SK-N-SH (cell line): Measurements from ENCODE around the gene EZR. TPM values are rescaled to one million over a fixed set of nuclear protein-coding genes. Genes with fewer than 3 reads are reported as not detected.
A peak's percentile ranks its signal among the peaks of the same experiment; 100 is the strongest.

Experiments
- CTCF ChIA-PET: fragments of 300-600, 350-600 bp; formaldehyde crosslinking; extraction: SDS; loops from one replicate; lab custom pipeline; 2021; lab: Yijun Ruan, JAX
- POLR2A ChIA-PET: fragments of 350-600 bp; sonication (Branson Sonifier 250); formaldehyde crosslinking; extraction: SDS; loops from one replicate; lab custom pipeline; 2020; ENCODE audit warnings: antibody characterized with exemption, inconsistent platforms; lab: Yijun Ruan, JAX
- DNase-seq: peaks from one replicate; pipeline ENCODE4 v3.0.0; 2012
- H2AFZ ChIP-seq: fragments of 200-600 bp; sonication (generic); 2 replicates; pipeline ENCODE4 v1.8.1; 2016; ENCODE audit warnings: antibody characterized with exemption, mild to moderate bottlenecking, low read depth
- H3F3A ChIP-seq: fragments of 200-600 bp; sonication (generic); replicated peaks from 2 replicates; pipeline ENCODE3; 2016; ENCODE audit warnings: antibody characterized with exemption, mild to moderate bottlenecking; ENCODE audit not compliant: insufficient read depth
- H3K27ac ChIP-seq, 2 experiments: fragments of 200-500 bp in 1 of 2; fragments of 200-600 bp in 1 of 2; sonication (Bioruptor generic) in 1 of 2; sonication (generic), shearing (Covaris generic) in 1 of 2; 2 replicates each; pipeline versions ENCODE4 v1.5.1 to v1.6.1; 2014 to 2016; ENCODE audit warnings: low read depth in 2 of 2, inconsistent platforms in 1 of 2, low read length in 1 of 2, mild to moderate bottlenecking in 1 of 2, mixed read lengths in 1 of 2
- H3K27me3 ChIP-seq: fragments of 200-600 bp; sonication (generic), shearing (Covaris generic); 2 replicates; pipeline ENCODE4 v1.6.1; 2016; ENCODE audit warnings: mixed run types; ENCODE audit not compliant: insufficient read depth
- H3K36me3 ChIP-seq, 2 experiments: fragments of 200-500 bp in 1 of 2; fragments of 200-600 bp in 1 of 2; sonication (Bioruptor generic) in 1 of 2; sonication (generic) in 1 of 2; replicated peaks in 1 of 2; 2 replicates each; pipeline versions ENCODE3 to v1.5.1; 2014 to 2016; ENCODE audit warnings: low read length in 1 of 2, mild to moderate bottlenecking in 1 of 2; ENCODE audit not compliant: insufficient read depth in 2 of 2, control insufficient read depth in 1 of 2
- H3K4me1 ChIP-seq, 2 experiments: fragments of 200-500 bp in 1 of 2; fragments of 200-600 bp in 1 of 2; sonication (Bioruptor generic) in 1 of 2; sonication (generic), shearing (Covaris generic) in 1 of 2; 2 replicates each; pipeline versions ENCODE4 v1.5.1 to v1.6.1; 2014 to 2016; ENCODE audit warnings: low read depth in 1 of 2, low read length in 1 of 2, mixed run types in 1 of 2; ENCODE audit not compliant: insufficient read depth in 2 of 2, control insufficient read depth in 1 of 2
- H3K4me2 ChIP-seq: fragments of 200-600 bp; sonication (generic), shearing (Covaris generic); 2 replicates; pipeline ENCODE4 v1.6.1; 2017; ENCODE audit warnings: mixed run types
- H3K4me3 ChIP-seq, 2 experiments: fragments of 200-500 bp in 1 of 2; fragments of 200-600 bp in 1 of 2; sonication (Bioruptor generic) in 1 of 2; sonication (generic), shearing (Covaris generic) in 1 of 2; 2 replicates each; pipeline versions ENCODE4 v1.5.1 to v1.8.1; 2014 to 2016; ENCODE audit warnings: low read depth in 2 of 2, inconsistent platforms in 1 of 2, low read length in 1 of 2, mild to moderate bottlenecking in 1 of 2, mixed read lengths in 1 of 2, moderate library complexity in 1 of 2
- H3K79me2 ChIP-seq: fragments of 200-600 bp; sonication (generic); 2 replicates; pipeline ENCODE4 v1.8.1; 2017; ENCODE audit warnings: mild to moderate bottlenecking; ENCODE audit not compliant: insufficient read depth
- H3K9ac ChIP-seq: fragments of 200-600 bp; sonication (generic); 2 replicates; pipeline ENCODE4 v1.6.1; 2017; ENCODE audit warnings: mixed run types
- H3K9me2 ChIP-seq: fragments of 200-600 bp; sonication (generic); 2 replicates; pipeline ENCODE4 v1.6.1; 2017; ENCODE audit warnings: mixed run types
- H3K9me3 ChIP-seq: fragments of 200-600 bp; sonication (generic); 2 replicates; pipeline ENCODE4 v1.6.1; 2017; ENCODE audit warnings: mixed run types, mild to moderate bottlenecking, moderate library complexity
- H4K20me1 ChIP-seq: fragments of 200-600 bp; sonication (generic); 2 replicates; pipeline ENCODE4 v1.6.1; 2017; ENCODE audit warnings: mild to moderate bottlenecking, mixed run types; ENCODE audit not compliant: insufficient read depth
- CHD2 ChIP-seq: fragments of 150-350 bp; IDR thresholded peaks from 2 replicates; pipeline ENCODE4 v1.6.1; 2018; ENCODE audit warnings: low read length; ENCODE audit not compliant: partially characterized antibody
- ELF1 ChIP-seq: IDR thresholded peaks from 2 replicates; pipeline ENCODE4 v1.4.0; 2012
- FOSL2 ChIP-seq: IDR thresholded peaks from 2 replicates; pipeline ENCODE4 v1.4.0; 2012; ENCODE audit warnings: low read depth, mild to moderate bottlenecking, moderate library complexity, borderline replicate concordance
- GABPA ChIP-seq: IDR thresholded peaks from 2 replicates; pipeline ENCODE4 v1.4.0; 2012; ENCODE audit warnings: low read depth, mild to moderate bottlenecking
- GATA2 ChIP-seq: sonication (generic); formaldehyde crosslinking; IDR thresholded peaks from 2 replicates; pipeline ENCODE4 v1.5.0; 2020; ENCODE audit warnings: mild to moderate bottlenecking, missing genetic modification reagents
- JUND ChIP-seq: IDR thresholded peaks from 2 replicates; pipeline ENCODE4 v1.4.0; 2012
- MAX ChIP-seq: IDR thresholded peaks from 2 replicates; pipeline ENCODE4 v1.4.0; 2012; ENCODE audit warnings: low read depth
- MEF2A ChIP-seq: IDR thresholded peaks from 2 replicates; pipeline ENCODE4 v1.4.0; 2012; ENCODE audit warnings: low read depth, borderline replicate concordance
- MXI1 ChIP-seq: IDR thresholded peaks from 2 replicates; pipeline ENCODE4 v1.6.1; 2012; ENCODE audit warnings: mild to moderate bottlenecking, low read depth, low read length, improper control_type of control experiment
- RAD21 ChIP-seq: IDR thresholded peaks from 2 replicates; pipeline ENCODE4 v1.6.1; 2012; ENCODE audit warnings: mild to moderate bottlenecking, low read length
- RCOR1 ChIP-seq: fragments of 150-350 bp; IDR thresholded peaks from 2 replicates; pipeline ENCODE4 v1.6.1; 2017; ENCODE audit warnings: antibody characterized with exemption, low read length
- RFX5 ChIP-seq: IDR thresholded peaks from 2 replicates; pipeline ENCODE4 v1.6.1; 2012; ENCODE audit warnings: mild to moderate bottlenecking, improper control_type of control experiment, low read length
- RXRA ChIP-seq: IDR thresholded peaks from 2 replicates; pipeline ENCODE4 v1.4.0; 2012; ENCODE audit warnings: low read depth, mild to moderate bottlenecking, borderline replicate concordance
- TAF1 ChIP-seq: IDR thresholded peaks from 2 replicates; pipeline ENCODE4 v1.6.1; 2012; ENCODE audit warnings: low read depth, mild to moderate bottlenecking, low read length, moderate library complexity, borderline replicate concordance
- TCF12 ChIP-seq: IDR thresholded peaks from 2 replicates; pipeline ENCODE4 v1.4.0; 2012
- YY1 ChIP-seq: IDR thresholded peaks from 2 replicates; pipeline ENCODE4 v1.4.0; 2012; ENCODE audit warnings: low read depth, mild to moderate bottlenecking
- ZBTB33 ChIP-seq: IDR thresholded peaks from 2 replicates; pipeline ENCODE4 v1.4.0; 2012; ENCODE audit warnings: low read depth, borderline replicate concordance
- WGBS: methylation state at CpG from one replicate; pipeline ENCODE4 v1.1.6; 2017; ENCODE audit warnings: low lambda C conversion rate; 5-methylcytosine and 5-hydroxymethylcytosine counted together
- polyA plus RNA-seq, 3 experiments: library from polyadenylated mRNA; depleted of rRNA; stranded (reverse); fragments of >200 nt; gene quantifications; 2 replicates each; pipeline ENCODE4 v1.2.3, GENCODE V29; 2012
- TF ChIP-seq, protein P1 (sequence below): IDR thresholded peaks from 2 replicates; pipeline ENCODE4; 2012
- TF ChIP-seq, protein P2 (sequence below): IDR thresholded peaks from 2 replicates; pipeline ENCODE4 v1.4.0; 2012; ENCODE audit warnings: low read depth, borderline replicate concordance

The EZR gene
- polyA plus RNA-seq, 1 of the 3 experiments (the other 2 are of a cell fraction): 92.0 TPM

DNA sequence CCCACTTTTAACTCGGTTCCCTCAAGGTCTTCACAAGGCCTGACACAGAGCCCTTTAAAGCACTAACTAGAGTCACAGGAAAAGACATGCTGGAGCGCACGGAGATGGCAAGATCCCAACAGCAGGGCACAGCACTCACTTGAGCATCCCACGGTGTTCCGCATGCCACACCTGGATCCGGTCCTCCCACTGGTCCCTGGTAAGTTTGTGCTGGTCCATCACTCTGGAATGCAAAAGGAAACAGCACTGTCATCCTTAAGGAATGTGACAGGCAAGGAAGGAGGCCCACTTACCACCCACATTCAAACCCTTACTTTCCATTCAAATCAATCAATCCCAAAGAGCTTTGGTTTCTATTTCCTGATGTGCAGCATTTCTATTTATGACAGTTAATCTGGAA lies 34.7 kb downstream of the EZR start:
- no peak overlapping the region for H2AFZ ChIP-seq
- ChIA-PET CTCF (interaction anchor here (1.9 kb wide), 1 partner anchor 15 kb away, joined by 7 read pairs; no protein-coding TSS in a partner anchor), POLR2A (no interaction called here)
- no peak overlapping the region for H3K9ac ChIP-seq
- H3K79me2 ChIP-seq: peaks cover 8% of the 10 kb centered on the region; the same call in 1 of the 2 replicates
- DNase-seq: no peak
- peaks cover 44 to 65% of the 10 kb centered on the region in 2 experiments for H3K36me3 ChIP-seq
- H3K27ac ChIP-seq: no peak overlapping the region
- H3K4me1 ChIP-seq: peaks cover 0 to 2% of the 10 kb centered on the region in 2 experiments; a peak in 1 of 4 replicates
- no peak overlapping the region for H3K4me3 ChIP-seq
- 79% methylated on average over 3 of the region's 6 CpGs for WGBS
- TF ChIP-seq GABPA (no peak), RFX5 (no peak), JUND (0 out of 2 replicates have a peak, but pooled peaks have one; percentile 5), RAD21 (no peak), ZBTB33 (no peak), MEF2A (no peak), MAX (no peak), TCF12 (peak; percentile 35; the same call in 1 of the 2 replicates), MXI1 (no peak)
- TF ChIP-seq, protein P1, sequence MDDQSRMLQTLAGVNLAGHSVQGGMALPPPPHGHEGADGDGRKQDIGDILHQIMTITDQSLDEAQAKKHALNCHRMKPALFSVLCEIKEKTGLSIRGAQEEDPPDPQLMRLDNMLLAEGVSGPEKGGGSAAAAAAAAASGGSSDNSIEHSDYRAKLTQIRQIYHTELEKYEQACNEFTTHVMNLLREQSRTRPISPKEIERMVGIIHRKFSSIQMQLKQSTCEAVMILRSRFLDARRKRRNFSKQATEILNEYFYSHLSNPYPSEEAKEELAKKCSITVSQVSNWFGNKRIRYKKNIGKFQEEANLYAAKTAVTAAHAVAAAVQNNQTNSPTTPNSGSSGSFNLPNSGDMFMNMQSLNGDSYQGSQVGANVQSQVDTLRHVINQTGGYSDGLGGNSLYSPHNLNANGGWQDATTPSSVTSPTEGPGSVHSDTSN: no peak
- no peaks in the 10 kb centered on the region for H4K20me1 ChIP-seq
- no peaks in the 10 kb centered on the region for H3K9me2 ChIP-seq
- no peaks in the 10 kb centered on the region for H3K9me3 ChIP-seq
- H3F3A ChIP-seq: peaks cover 3% of the 10 kb centered on the region
- no peaks in the 10 kb centered on the region for H3K27me3 ChIP-seq
- H3K4me2 ChIP-seq: no peak overlapping the region

- Histone ChIP-seq H3K36me3 (peaks cover 48 to 63% of the 10 kb centered on the region in 2 experiments), H3K9me3 (no peaks in the 10 kb centered on the region), H3K4me2 (no peak overlapping the region), H4K20me1 (no peaks in the 10 kb centered on the region), H3K9ac (no peak overlapping the region), H3K79me2 (peaks cover 5% of the 10 kb centered on the region; the same call in 1 of the 2 replicates), H3K9me2 (no peaks in the 10 kb centered on the region), H3K27me3 (no peaks in the 10 kb centered on the region), H3K27ac (no peak overlapping the region), H3F3A (peaks cover 3% of the 10 kb centered on the region), H2AFZ (no peak overlapping the region), H3K4me1 (peaks cover 0 to 2% of the 10 kb centered on the region in 2 experiments; a peak in 1 of 4 replicates), H3K4me3 (no peak overlapping the region)
- WGBS: 99% methylated on average over 4 of the region's 5 CpGs
- ChIA-PET POLR2A (no interaction called here), CTCF (no interaction called here)
- DNase-seq: no peak
- no peak for TF ChIP-seq TAF1
- no peak for TF ChIP-seq YY1
- no peak for TF ChIP-seq ZBTB33
- no peak for TF ChIP-seq GATA2 (CRISPR knock-in tag)
- TF ChIP-seq, protein P1: no peak
- no peak for TF ChIP-seq ELF1
- no peak for TF ChIP-seq CHD2
- TF ChIP-seq RCOR1: no peak
- TF ChIP-seq, protein P2, sequence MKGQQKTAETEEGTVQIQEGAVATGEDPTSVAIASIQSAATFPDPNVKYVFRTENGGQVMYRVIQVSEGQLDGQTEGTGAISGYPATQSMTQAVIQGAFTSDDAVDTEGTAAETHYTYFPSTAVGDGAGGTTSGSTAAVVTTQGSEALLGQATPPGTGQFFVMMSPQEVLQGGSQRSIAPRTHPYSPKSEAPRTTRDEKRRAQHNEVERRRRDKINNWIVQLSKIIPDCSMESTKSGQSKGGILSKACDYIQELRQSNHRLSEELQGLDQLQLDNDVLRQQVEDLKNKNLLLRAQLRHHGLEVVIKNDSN: no peak
- TF ChIP-seq TCF12: no peak
- no peak for TF ChIP-seq RXRA
- no peak for TF ChIP-seq MAX
- TF ChIP-seq FOSL2: no peak
- TF ChIP-seq RFX5: no peak
These were observed 35.3 kb downstream of the EZR start for GRCh38 chr6:158783851-158784250.
